H1 (cell line): ENCODE results near the gene ANO2. TPM values are rescaled to one million over a fixed set of nuclear protein-coding genes. Genes with fewer than 3 reads are reported as not detected.

Source experiments
- CTCF ChIA-PET: fragments of 300-600 bp; sonication (Branson Sonifier 250); formaldehyde crosslinking; loops from one replicate; lab custom pipeline; 2021; ENCODE audit not compliant: partially characterized antibody; lab: Charles Lee
- POLR2A ChIA-PET: fragments of 300-600 bp; sonication (Branson Sonifier 250); formaldehyde crosslinking; loops from one replicate; lab custom pipeline; 2021; ENCODE audit warnings: inconsistent platforms; ENCODE audit not compliant: partially characterized antibody; lab: Charles Lee
- DNase-seq, 2 experiments: peaks; one replicate each; pipeline versions ENCODE4 v3.0.0 to v3.0.0-alpha.2; 2010 to 2022; ENCODE audit warnings: low spot score in 2 of 2, low read depth in 1 of 2, mixed read lengths in 1 of 2
- FAIRE-seq: peaks from 2 replicates; lab custom pipeline; 2011; peaks lifted over from hg19 to GRCh38; lab: Jason Lieb, UNC
- H2AFZ ChIP-seq: 2 replicates; pipeline ENCODE4 v1.8.1; 2012; ENCODE audit warnings: low read length, inconsistent platforms
- H2AK5ac ChIP-seq: 2 replicates; pipeline ENCODE4 v1.6.1; 2013; ENCODE audit warnings: low read depth, low read length
- H2BK120ac ChIP-seq: replicated peaks from 2 replicates; pipeline ENCODE3; 2013; ENCODE audit warnings: low read depth, low read length, inconsistent platforms
- H2BK12ac ChIP-seq: 2 replicates; pipeline ENCODE4 v1.6.1; 2013; ENCODE audit warnings: low read depth, low read length
- H2BK15ac ChIP-seq: 2 replicates; pipeline ENCODE4 v1.6.1; 2013; ENCODE audit warnings: low read length
- H2BK20ac ChIP-seq: 2 replicates; pipeline ENCODE4 v1.6.1; 2013; ENCODE audit warnings: low read length
- H2BK5ac ChIP-seq: 2 replicates; pipeline ENCODE4 v1.6.1; 2013; ENCODE audit warnings: low read depth, low read length
- H3K14ac ChIP-seq: 2 replicates; pipeline ENCODE4 v1.6.1; 2013; ENCODE audit warnings: inconsistent platforms; ENCODE audit not compliant: insufficient read length
- H3K18ac ChIP-seq: 2 replicates; pipeline ENCODE4 v1.6.1; 2013; ENCODE audit warnings: low read length; ENCODE audit errors: extremely low read depth
- H3K23ac ChIP-seq: 2 replicates; pipeline ENCODE4 v1.6.1; 2013; ENCODE audit warnings: inconsistent platforms; ENCODE audit not compliant: insufficient read length
- H3K23me2 ChIP-seq: 2 replicates; pipeline ENCODE4 v1.6.1; 2013; ENCODE audit warnings: low read depth, low read length
- H3K27ac ChIP-seq: 2 replicates; pipeline ENCODE4 v1.6.1; 2011; ENCODE audit warnings: low read depth, low read length, inconsistent platforms
- H3K27me3 ChIP-seq, 4 experiments: replicated peaks in 1 of 4; 1 replicate in 1 of 4; 2 replicates in 3 of 4; pipeline versions ENCODE4 v1.6.1 to v1.8.1; 2011 to 2013; ENCODE audit warnings: low read length in 3 of 4, mild to moderate bottlenecking in 3 of 4, inconsistent platforms in 2 of 4, mixed read lengths in 2 of 4, moderate library complexity in 1 of 4; ENCODE audit not compliant: control insufficient read depth in 3 of 4, insufficient read depth in 3 of 4; ENCODE audit errors: extremely low read depth in 1 of 4
- H3K36me3 ChIP-seq, 4 experiments: 2 replicates each; pipeline versions ENCODE4 v1.6.1 to v1.8.1; 2011 to 2013; ENCODE audit warnings: mild to moderate bottlenecking in 4 of 4, low read length in 3 of 4, moderate library complexity in 2 of 4, control low read depth in 1 of 4, inconsistent platforms in 1 of 4; ENCODE audit not compliant: insufficient read depth in 4 of 4, control insufficient read depth in 2 of 4
- H3K4ac ChIP-seq: replicated peaks from 2 replicates; pipeline ENCODE3; 2013; ENCODE audit warnings: low read length, low read depth, mixed read lengths, inconsistent platforms; ENCODE audit not compliant: insufficient read length
- H3K4me1 ChIP-seq, 4 experiments: replicated peaks in 1 of 4; 1 replicate in 1 of 4; 2 replicates in 3 of 4; pipeline versions ENCODE4 v1.6.1 to v1.8.1; 2011 to 2013; ENCODE audit warnings: low read length in 3 of 4, inconsistent platforms in 2 of 4, mixed read lengths in 1 of 4; ENCODE audit not compliant: insufficient read depth in 4 of 4, control insufficient read depth in 3 of 4
- H3K4me2 ChIP-seq, 2 experiments: 2 replicates each; pipeline versions ENCODE4 v1.6.1 to v1.8.1; 2011 to 2013; ENCODE audit warnings: low read depth in 2 of 2, low read length in 2 of 2, control low read depth in 1 of 2, inconsistent platforms in 1 of 2, mild to moderate bottlenecking in 1 of 2; ENCODE audit not compliant: insufficient read depth in 1 of 2
- H3K4me3 ChIP-seq, 4 experiments: fragments of 200-600, 300-600 bp in 1 of 4; sonication (generic), shearing (Covaris generic), sonication (Bioruptor Twin) in 1 of 4; 2 replicates each; pipeline versions ENCODE4 v1.5.1 to v1.8.1; 2011 to 2016; ENCODE audit warnings: low read length in 4 of 4, low read depth in 3 of 4, control low read depth in 2 of 4, inconsistent platforms in 2 of 4, mild to moderate bottlenecking in 2 of 4, mixed read lengths in 1 of 4, moderate library complexity in 1 of 4; ENCODE audit not compliant: insufficient read depth in 2 of 4; ENCODE audit errors: extremely low read depth in 1 of 4
- H3K56ac ChIP-seq: replicated peaks from 2 replicates; pipeline ENCODE3; 2013; ENCODE audit warnings: low read depth, mild to moderate bottlenecking, mixed read lengths, low read length, inconsistent platforms; ENCODE audit not compliant: insufficient read length
- H3K79me1 ChIP-seq: 2 replicates; pipeline ENCODE4 v1.6.1; 2013; ENCODE audit warnings: low read depth, low read length, control low read depth
- H3K79me2 ChIP-seq, 2 experiments: 2 replicates each; pipeline versions ENCODE4 v1.6.1 to v1.8.1; 2012 to 2013; ENCODE audit warnings: low read length in 2 of 2, mild to moderate bottlenecking in 2 of 2, inconsistent platforms in 1 of 2; ENCODE audit not compliant: insufficient read depth in 2 of 2, control insufficient read depth in 1 of 2
- H3K9ac ChIP-seq, 4 experiments: replicated peaks in 1 of 4; 1 replicate in 1 of 4; 2 replicates in 3 of 4; pipeline versions ENCODE4 v1.6.1 to v1.8.1; 2011 to 2013; ENCODE audit warnings: low read depth in 3 of 4, low read length in 3 of 4, control low read depth in 2 of 4, mild to moderate bottlenecking in 2 of 4, moderate library complexity in 2 of 4, inconsistent platforms in 1 of 4; ENCODE audit errors: extremely low read depth in 1 of 4
- H3K9me3 ChIP-seq, 2 experiments: 2 replicates each; pipeline versions ENCODE4 v1.6.1 to v1.8.1; 2012 to 2013; ENCODE audit warnings: mild to moderate bottlenecking in 2 of 2, moderate library complexity in 2 of 2, control low read depth in 1 of 2, inconsistent platforms in 1 of 2, low read depth in 1 of 2, low read length in 1 of 2, mixed read lengths in 1 of 2; ENCODE audit not compliant: insufficient read depth in 2 of 2
- H4K20me1 ChIP-seq, 2 experiments: replicated peaks in 1 of 2; 2 replicates each; pipeline versions ENCODE3 to v1.8.1; 2011 to 2013; ENCODE audit warnings: inconsistent platforms in 2 of 2, low read length in 2 of 2, mild to moderate bottlenecking in 1 of 2; ENCODE audit not compliant: insufficient read depth in 2 of 2, control insufficient read depth in 1 of 2
- H4K5ac ChIP-seq: 2 replicates; pipeline ENCODE4 v1.6.1; 2013; ENCODE audit warnings: low read length, low read depth, mixed read lengths, inconsistent platforms; ENCODE audit not compliant: insufficient read length
- H4K8ac ChIP-seq: 2 replicates; pipeline ENCODE4 v1.8.0; 2013; ENCODE audit warnings: mild to moderate bottlenecking, moderate library complexity, low read length, inconsistent platforms; ENCODE audit not compliant: insufficient read depth; ENCODE audit errors: extremely low read depth
- H4K91ac ChIP-seq: replicated peaks from 2 replicates; pipeline ENCODE3; 2013; ENCODE audit warnings: low read length, mixed read lengths, inconsistent platforms; ENCODE audit not compliant: insufficient read length
- FOSL1 ChIP-seq: IDR thresholded peaks from 2 replicates; pipeline ENCODE4 v1.6.1; 2011; ENCODE audit warnings: mild to moderate bottlenecking, low read depth, low read length, moderate library complexity; ENCODE audit not compliant: insufficient read depth
- GABPA ChIP-seq: IDR thresholded peaks from 2 replicates; pipeline ENCODE4 v1.6.1; 2011; ENCODE audit warnings: mild to moderate bottlenecking, low read length, moderate library complexity, borderline replicate concordance; ENCODE audit not compliant: insufficient read depth
- RAD21 ChIP-seq, 2 experiments: IDR thresholded peaks in 1 of 2; conservative IDR thresholded peaks in 1 of 2; 2 replicates each; pipeline ENCODE4 v1.6.1; 2011; ENCODE audit warnings: low read depth in 2 of 2, low read length in 2 of 2, improper control_type of control experiment in 1 of 2, inconsistent platforms in 1 of 2, mild to moderate bottlenecking in 1 of 2, moderate library complexity in 1 of 2
- WGBS, 2 experiments: shearing (Covaris generic) in 1 of 2; methylation state at CpG; one replicate each; pipeline versions ENCODE4 v1.1.6 to v1.1.7; 2013 to 2015; ENCODE audit warnings: low lambda C conversion rate in 2 of 2, mixed read lengths in 2 of 2, inconsistent platforms in 1 of 2, low coverage in 1 of 2, missing lambda C conversion rate in 1 of 2; ENCODE audit not compliant: insufficient replicate concordance in 2 of 2, insufficient coverage in 1 of 2, insufficient read length in 1 of 2; ENCODE audit errors: extremely low coverage in 1 of 2, missing lambda C conversion rate in 1 of 2; 5-methylcytosine and 5-hydroxymethylcytosine counted together
- polyA plus RNA-seq, 7 experiments: library from polyadenylated mRNA; depleted of rRNA in 3 of 7; stranded (reverse) in 5 of 7; unstranded in 2 of 7; fragments of >200 nt in 5 of 7; fragments of 200-250 nt in 2 of 7; gene quantifications; 1 replicate in 5 of 7; 2 replicates in 1 of 7; 4 replicates in 1 of 7; pipeline versions ENCODE4 v1.2.1 to v1.2.3, GENCODE V29; 2011 to 2013; ENCODE audit warnings: missing spikeins in 2 of 7, mixed read lengths in 2 of 7
- total RNA-seq: library from RNA; stranded (reverse); fragmentation: NEBNext Ultra II Directional; extraction: Animal tissue kit (Norgen Biotek cat#: 25700); gene quantifications from 2 replicates; pipeline ENCODE4 v1.2.1, GENCODE V29; 2021
- TF ChIP-seq, protein P1 (sequence below): IDR thresholded peaks from 2 replicates; pipeline ENCODE4 v1.6.1; 2011; ENCODE audit warnings: low read length, improper control_type of control experiment

Gene ANO2
- total and polyA plus RNA-seq, 2 of the 8 experiments (the other 6 are each of a cell fraction or from before 2014, with no cell fraction given): 1.9 to 5.5 TPM

DNA sequence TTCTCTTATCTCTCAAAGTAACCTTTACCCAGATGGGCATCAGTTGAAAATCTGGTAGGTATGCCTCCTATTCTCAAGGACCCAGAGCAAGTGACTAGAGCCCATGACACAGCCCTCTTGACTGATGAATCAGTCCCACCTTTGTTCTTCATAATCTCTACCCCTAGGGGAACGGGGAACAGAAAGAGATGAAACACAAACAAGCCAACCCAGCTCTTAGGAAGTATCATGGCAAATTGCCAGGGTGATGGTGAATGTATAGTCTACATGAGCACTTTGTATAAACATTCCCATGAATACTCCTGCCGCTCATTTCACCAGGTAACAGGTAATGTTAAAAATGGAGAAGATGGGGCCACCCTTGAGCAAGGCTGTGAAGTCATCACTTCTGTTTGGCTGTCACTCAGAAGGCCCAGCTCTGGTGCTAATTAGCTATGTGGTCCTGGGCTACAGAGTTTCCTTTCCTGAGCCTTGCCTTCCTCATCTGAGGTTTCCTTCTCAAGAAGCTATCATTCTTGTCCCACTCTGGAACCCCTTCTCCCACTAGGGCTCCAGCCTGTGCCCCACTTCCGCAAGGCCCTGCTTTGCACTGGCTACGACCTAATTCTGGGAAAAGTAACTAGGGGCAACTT lies 161.7 kb downstream of the ANO2 start:
- H3K14ac ChIP-seq: no peak overlapping the region
- no peaks in the 10 kb centered on the region for H3K9me3 ChIP-seq
- H3K36me3 ChIP-seq: no peaks in the 10 kb centered on the region
- no peak overlapping the region for H4K8ac ChIP-seq
- H3K79me1 ChIP-seq: no peaks in the 10 kb centered on the region
- no peak overlapping the region for H4K5ac ChIP-seq
- H3K56ac ChIP-seq: no peak overlapping the region
- H3K18ac ChIP-seq: no peak overlapping the region
- ChIA-PET POLR2A (no interaction called here), CTCF (interaction anchor here (0.8 to 4.7 kb wide), 6 partner anchors 10 to 341 kb away, joined by 3 to 25 read pairs (median 5); no protein-coding TSS in a partner anchor)
- H2AK5ac ChIP-seq: no peak overlapping the region
- no peak overlapping the region for H3K27ac ChIP-seq
- H2BK12ac ChIP-seq: no peak overlapping the region
- no peak overlapping the region for H3K9ac ChIP-seq
- no peaks in the 10 kb centered on the region for H3K4me1 ChIP-seq
- H2BK15ac ChIP-seq: no peak overlapping the region
- no peaks in the 10 kb centered on the region for H3K79me2 ChIP-seq
- H2BK120ac ChIP-seq: no peak overlapping the region
- H3K23me2 ChIP-seq: no peaks in the 10 kb centered on the region
- DNase-seq: peak in 1 of 2 experiments; percentile 14
- no peak overlapping the region for H2BK5ac ChIP-seq
- no peak overlapping the region for H4K91ac ChIP-seq
- no peak overlapping the region for H3K4ac ChIP-seq
- no peak overlapping the region for H3K23ac ChIP-seq
- FAIRE-seq: no peak
- no peaks in the 10 kb centered on the region for H3K27me3 ChIP-seq
- H3K4me2 ChIP-seq: no peak overlapping the region
- no peak overlapping the region for H3K4me3 ChIP-seq
- H2BK20ac ChIP-seq: no peak overlapping the region
- no peaks in the 10 kb centered on the region for H4K20me1 ChIP-seq
- no peak overlapping the region for H2AFZ ChIP-seq
- TF ChIP-seq FOSL1 (no peak), RAD21 (IDR thresholded peaks at IDR 0.05 in 1 of 2, conservative IDR thresholded peaks at IDR 0.05 in 1 of 2; ENCODE audit: low read depth in 2 of 2, low read length in 2 of 2) (no peak), GABPA (no peak)
- TF ChIP-seq, protein P1, sequence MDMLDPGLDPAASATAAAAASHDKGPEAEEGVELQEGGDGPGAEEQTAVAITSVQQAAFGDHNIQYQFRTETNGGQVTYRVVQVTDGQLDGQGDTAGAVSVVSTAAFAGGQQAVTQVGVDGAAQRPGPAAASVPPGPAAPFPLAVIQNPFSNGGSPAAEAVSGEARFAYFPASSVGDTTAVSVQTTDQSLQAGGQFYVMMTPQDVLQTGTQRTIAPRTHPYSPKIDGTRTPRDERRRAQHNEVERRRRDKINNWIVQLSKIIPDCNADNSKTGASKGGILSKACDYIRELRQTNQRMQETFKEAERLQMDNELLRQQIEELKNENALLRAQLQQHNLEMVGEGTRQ: no peak
- WGBS, 2 experiments: 88% methylated on average over 4 of the region's 4 CpGs; no CpG with 5 or more reads in 1 of the 2 experiments
